HepG2 (cell line): Measurements from ENCODE around the gene CRYAA. TPM values are rescaled to one million over a fixed set of nuclear protein-coding genes. Genes with fewer than 3 reads are reported as not detected.
A peak's percentile ranks its signal among the peaks of the same experiment; 100 is the strongest.

Experiments
- ARID5B ChIP-seq: IDR thresholded peaks from 2 replicates; pipeline ENCODE4 v1.4.0; 2020; ENCODE audit warnings: mild to moderate bottlenecking, missing genetic modification reagents
- BHLHE40 ChIP-seq: IDR thresholded peaks from 2 replicates; pipeline ENCODE4 v1.6.1; 2011; ENCODE audit warnings: low read length, improper control_type of control experiment
- CBFB ChIP-seq: sonication (generic); formaldehyde crosslinking; IDR thresholded peaks from 2 replicates; pipeline ENCODE4 v1.4.0; 2020; ENCODE audit warnings: missing genetic modification reagents
- FOXA1 ChIP-seq, 2 experiments: fragments of 450-650 bp in 1 of 2; sonication (generic) in 1 of 2; formaldehyde crosslinking in 1 of 2; IDR thresholded peaks; 2 replicates each; pipeline versions ENCODE4 v1.4.0 to v1.6.1; 2016 to 2020; ENCODE audit warnings: missing genetic modification reagents in 1 of 2
- GLI4 ChIP-seq: sonication (generic); formaldehyde crosslinking; IDR thresholded peaks from 2 replicates; pipeline ENCODE4 v1.5.1; 2020; ENCODE audit warnings: missing genetic modification reagents, mild to moderate bottlenecking, moderate library complexity, borderline replicate concordance
- HMG20A ChIP-seq: IDR thresholded peaks from 2 replicates; pipeline ENCODE4 v1.6.1; 2016; ENCODE audit warnings: borderline replicate concordance
- IRX3 ChIP-seq: sonication (generic); formaldehyde crosslinking; IDR thresholded peaks from 2 replicates; pipeline ENCODE4 v1.8.1; 2023; ENCODE audit warnings: mild to moderate bottlenecking, low read depth, missing genetic modification reagents, borderline replicate concordance
- KAT8 ChIP-seq: IDR thresholded peaks from 2 replicates; pipeline ENCODE4 v1.6.1; 2016; ENCODE audit warnings: missing genetic modification reagents, missing compliant biosample characterization
- RNF2 ChIP-seq: fragments of 450-650 bp; conservative IDR thresholded peaks from 2 replicates; pipeline ENCODE4 v1.6.1; 2016; ENCODE audit warnings: low read depth
- SAFB2 ChIP-seq: sonication (generic); formaldehyde crosslinking; IDR thresholded peaks from 2 replicates; pipeline ENCODE4 v1.5.1; 2020; ENCODE audit warnings: missing genetic modification reagents, low read depth, mild to moderate bottlenecking, borderline replicate concordance
- TCF12 ChIP-seq, 2 experiments: fragments of 450-650 bp in 1 of 2; sonication (generic) in 1 of 2; formaldehyde crosslinking in 1 of 2; IDR thresholded peaks; 2 replicates each; pipeline versions ENCODE4 v1.6.1 to v1.8.0; 2017 to 2022; ENCODE audit warnings: antibody characterized with exemption in 1 of 2, mild to moderate bottlenecking in 1 of 2, missing genetic modification reagents in 1 of 2, moderate library complexity in 1 of 2
- ZBTB43 ChIP-seq: sonication (generic); formaldehyde crosslinking; conservative IDR thresholded peaks from 2 replicates; pipeline ENCODE4 v1.4.0; 2020; ENCODE audit warnings: missing genetic modification reagents
- ZNF180 ChIP-seq: sonication (generic); formaldehyde crosslinking; IDR thresholded peaks from 2 replicates; pipeline ENCODE4 v1.4.0; 2020; ENCODE audit warnings: low read depth, missing genetic modification reagents, borderline replicate concordance
- ZNF331 ChIP-seq: sonication (generic); formaldehyde crosslinking; IDR thresholded peaks from 2 replicates; pipeline ENCODE4 v1.4.0; 2020; ENCODE audit warnings: missing genetic modification reagents
- ZNF878 ChIP-seq: sonication (generic); formaldehyde crosslinking; IDR thresholded peaks from 2 replicates; pipeline ENCODE4 v1.8.1; 2023; ENCODE audit warnings: mild to moderate bottlenecking, missing genetic modification reagents, moderate library complexity
- polyA plus RNA-seq, 8 experiments: library from polyadenylated mRNA; depleted of rRNA in 3 of 8; stranded (reverse) in 7 of 8; unstranded in 1 of 8; fragments of >200 nt; fragmentation: Illumina TruSeq in 4 of 8; extraction: Trizol in 4 of 8; gene quantifications; 2 replicates each; pipeline versions ENCODE4 v1.2.1 to v1.2.3, GENCODE V29; 2011 to 2016; ENCODE audit warnings: low read depth in 4 of 8, missing spikeins in 1 of 8, mixed read lengths in 1 of 8; ENCODE audit not compliant: insufficient read depth in 1 of 8
- total RNA-seq, 5 experiments: library from RNA; depleted of rRNA; stranded (reverse); fragments of >200 nt; fragmentation: Illumina TruSeq; extraction: Trizol; gene quantifications; 2 replicates each; pipeline ENCODE4 v1.2.3, GENCODE V29; 2016; ENCODE audit warnings: low read depth in 1 of 5
- TF ChIP-seq, protein P1 (sequence below): sonication (generic); formaldehyde crosslinking; IDR thresholded peaks from 2 replicates; pipeline ENCODE4 v1.5.1; 2020; ENCODE audit warnings: missing genetic modification reagents, mild to moderate bottlenecking, borderline replicate concordance
- TF ChIP-seq, protein P2 (sequence below): sonication (generic); formaldehyde crosslinking; IDR thresholded peaks from 2 replicates; pipeline ENCODE4 v1.9.0; 2021; ENCODE audit warnings: missing genetic modification reagents, mild to moderate bottlenecking, borderline replicate concordance
- TF ChIP-seq, protein P3 (sequence below): sonication (generic); formaldehyde crosslinking; IDR thresholded peaks from 2 replicates; pipeline ENCODE4 v1.5.1; 2020; ENCODE audit warnings: mild to moderate bottlenecking, missing genetic modification reagents, borderline replicate concordance

Gene CRYAA
- total and polyA plus RNA-seq, 2 of the 13 experiments (the other 11 are each of a cell fraction or from before 2014, with no cell fraction given): 5.6 to 8.6 TPM

GRCh38 chr21:43209575-43210453 is 41.0 kb downstream of the CRYAA start (continued):
- no peak for TF ChIP-seq KAT8
- TF ChIP-seq RNF2: 0 out of 2 replicates have a peak, but pooled peaks have one; percentile 25
- no peak for TF ChIP-seq ZNF331 (CRISPR knock-in tag)
- 0 out of 2 replicates have a peak, but pooled peaks have one; percentile 17 for TF ChIP-seq ZNF878
- TF ChIP-seq TCF12 (IDR thresholded peaks at IDR 0.05): no peak
- no peak for TF ChIP-seq TCF12 (CRISPR knock-in tag; IDR thresholded peaks at IDR 0.05)
- TF ChIP-seq, protein P1, sequence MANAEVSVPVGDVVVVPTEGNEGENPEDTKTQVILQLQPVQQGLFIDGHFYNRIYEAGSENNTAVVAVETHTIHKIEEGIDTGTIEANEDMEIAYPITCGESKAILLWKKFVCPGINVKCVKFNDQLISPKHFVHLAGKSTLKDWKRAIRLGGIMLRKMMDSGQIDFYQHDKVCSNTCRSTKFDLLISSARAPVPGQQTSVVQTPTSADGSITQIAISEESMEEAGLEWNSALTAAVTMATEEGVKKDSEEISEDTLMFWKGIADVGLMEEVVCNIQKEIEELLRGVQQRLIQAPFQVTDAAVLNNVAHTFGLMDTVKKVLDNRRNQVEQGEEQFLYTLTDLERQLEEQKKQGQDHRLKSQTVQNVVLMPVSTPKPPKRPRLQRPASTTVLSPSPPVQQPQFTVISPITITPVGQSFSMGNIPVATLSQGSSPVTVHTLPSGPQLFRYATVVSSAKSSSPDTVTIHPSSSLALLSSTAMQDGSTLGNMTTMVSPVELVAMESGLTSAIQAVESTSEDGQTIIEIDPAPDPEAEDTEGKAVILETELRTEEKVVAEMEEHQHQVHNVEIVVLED (CRISPR knock-in tag): no peak
- no peak for TF ChIP-seq SAFB2 (CRISPR knock-in tag)
- TF ChIP-seq HMG20A (CRISPR knock-in tag): peak; percentile 39; the same call in 1 of the 2 replicates
- TF ChIP-seq, protein P2, sequence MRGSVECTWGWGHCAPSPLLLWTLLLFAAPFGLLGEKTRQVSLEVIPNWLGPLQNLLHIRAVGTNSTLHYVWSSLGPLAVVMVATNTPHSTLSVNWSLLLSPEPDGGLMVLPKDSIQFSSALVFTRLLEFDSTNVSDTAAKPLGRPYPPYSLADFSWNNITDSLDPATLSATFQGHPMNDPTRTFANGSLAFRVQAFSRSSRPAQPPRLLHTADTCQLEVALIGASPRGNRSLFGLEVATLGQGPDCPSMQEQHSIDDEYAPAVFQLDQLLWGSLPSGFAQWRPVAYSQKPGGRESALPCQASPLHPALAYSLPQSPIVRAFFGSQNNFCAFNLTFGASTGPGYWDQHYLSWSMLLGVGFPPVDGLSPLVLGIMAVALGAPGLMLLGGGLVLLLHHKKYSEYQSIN (CRISPR knock-in tag): no peak
- TF ChIP-seq FOXA1 (IDR thresholded peaks at IDR 0.05): no peak
- TF ChIP-seq FOXA1 (CRISPR knock-in tag; IDR thresholded peaks at IDR 0.05): peak; percentile 86
- no peak for TF ChIP-seq ZNF180 (CRISPR knock-in tag)
- TF ChIP-seq, protein P3, sequence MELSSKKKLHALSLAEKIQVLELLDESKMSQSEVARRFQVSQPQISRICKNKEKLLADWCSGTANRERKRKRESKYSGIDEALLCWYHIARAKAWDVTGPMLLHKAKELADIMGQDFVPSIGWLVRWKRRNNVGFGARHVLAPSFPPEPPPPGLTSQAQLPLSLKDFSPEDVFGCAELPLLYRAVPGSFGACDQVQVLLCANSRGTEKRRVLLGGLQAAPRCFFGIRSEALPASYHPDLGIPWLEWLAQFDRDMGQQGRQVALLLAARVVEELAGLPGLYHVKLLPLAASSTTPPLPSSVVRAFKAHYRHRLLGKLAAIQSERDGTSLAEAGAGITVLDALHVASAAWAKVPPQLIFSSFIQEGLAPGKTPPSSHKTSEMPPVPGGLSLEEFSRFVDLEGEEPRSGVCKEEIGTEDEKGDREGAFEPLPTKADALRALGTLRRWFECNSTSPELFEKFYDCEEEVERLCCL (CRISPR knock-in tag): no peak
- TF ChIP-seq BHLHE40: peak; percentile 39; the same call in 1 of the 2 replicates
- no peak for TF ChIP-seq CBFB (CRISPR knock-in tag)
- TF ChIP-seq ZBTB43 (CRISPR knock-in tag): no peak
- TF ChIP-seq ARID5B (CRISPR knock-in tag): peak; percentile 59
- no peak for TF ChIP-seq IRX3 (CRISPR knock-in tag)
- no peak for TF ChIP-seq GLI4 (CRISPR knock-in tag)
